ENCODE results near the gene LEFTY1. TPM values are rescaled to one million over a fixed set of nuclear protein-coding genes. Genes with fewer than 3 reads are reported as not detected.

Gene LEFTY1
- total and polyA plus RNA-seq, 2 of the 13 experiments (the other 11 are each of a cell fraction or from before 2014, with no cell fraction given), result 0.29 to 0.79 TPM

GRCh38 chr1:225881959-225882693 is 6.8 kb downstream of the LEFTY1 start, which contains the start of gene TMEM63A (continued):
- peak; percentile 36; the same call in 1 of the 2 replicates for TF ChIP-seq THAP9 (CRISPR knock-in tag; IDR thresholded peaks at IDR 0.05; ENCODE audit: borderline replicate concordance)
- TF ChIP-seq PREB (CRISPR knock-in tag; IDR thresholded peaks at IDR 0.05), result no peak
- peak; percentile 42; the same call in 1 of the 2 replicates for TF ChIP-seq ZNF598 (CRISPR knock-in tag; IDR thresholded peaks at IDR 0.05; ENCODE audit: borderline replicate concordance)
- peak; percentile 93 for TF ChIP-seq ZFX (CRISPR knock-in tag; IDR thresholded peaks at IDR 0.05; ENCODE audit: low read depth)
- TF ChIP-seq ARID4A (CRISPR knock-in tag; IDR thresholded peaks at IDR 0.05; ENCODE audit: borderline replicate concordance), result peak; percentile 72; the same call in 1 of the 2 replicates
- TF ChIP-seq ZNF180 (CRISPR knock-in tag; IDR thresholded peaks at IDR 0.05; ENCODE audit: borderline replicate concordance, low read depth), result no peak
- TF ChIP-seq DMAP1 (CRISPR knock-in tag; IDR thresholded peaks at IDR 0.05), result no peak
- no peak for TF ChIP-seq BORCS8-MEF2B (CRISPR knock-in tag; IDR thresholded peaks at IDR 0.05)
- peak; percentile 43 for TF ChIP-seq HNRNPK (IDR thresholded peaks at IDR 0.05; ENCODE audit: low read depth, low read length, poor library complexity, severe bottlenecking)
- no peak for TF ChIP-seq HOXA9 (CRISPR knock-in tag; IDR thresholded peaks at IDR 0.05; ENCODE audit: borderline replicate concordance)
- 0 out of 2 replicates have a peak, but pooled peaks have one; percentile 15 for TF ChIP-seq ESRRA (CRISPR knock-in tag; IDR thresholded peaks at IDR 0.05; ENCODE audit: low read depth)
- TF ChIP-seq GATA4 (IDR thresholded peaks at IDR 0.05; ENCODE audit: borderline replicate concordance, low read depth), result 0 out of 2 replicates have a peak, but pooled peaks have one; percentile 43
- TF ChIP-seq ARHGAP35 (CRISPR knock-in tag; IDR thresholded peaks at IDR 0.05; ENCODE audit: borderline replicate concordance), result no peak
- peak; percentile 81; the same call in 1 of the 2 replicates for TF ChIP-seq SNAI1 (CRISPR knock-in tag; IDR thresholded peaks at IDR 0.05; ENCODE audit: borderline replicate concordance)
